HG02610 (cell line): ENCODE data around the gene TRMT10B.

Experiments
- ATAC-seq: cut with Tn5 transposase; IDR thresholded peaks from one replicate; pipeline ENCODE4 v1.9.1; 2021; ENCODE audit warnings: mild to moderate bottlenecking, moderate library complexity; ENCODE audit not compliant: unreplicated experiment

TRMT10B gene, protein sequence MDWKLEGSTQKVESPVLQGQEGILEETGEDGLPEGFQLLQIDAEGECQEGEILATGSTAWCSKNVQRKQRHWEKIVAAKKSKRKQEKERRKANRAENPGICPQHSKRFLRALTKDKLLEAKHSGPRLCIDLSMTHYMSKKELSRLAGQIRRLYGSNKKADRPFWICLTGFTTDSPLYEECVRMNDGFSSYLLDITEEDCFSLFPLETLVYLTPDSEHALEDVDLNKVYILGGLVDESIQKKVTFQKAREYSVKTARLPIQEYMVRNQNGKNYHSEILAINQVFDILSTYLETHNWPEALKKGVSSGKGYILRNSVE

DNA sequence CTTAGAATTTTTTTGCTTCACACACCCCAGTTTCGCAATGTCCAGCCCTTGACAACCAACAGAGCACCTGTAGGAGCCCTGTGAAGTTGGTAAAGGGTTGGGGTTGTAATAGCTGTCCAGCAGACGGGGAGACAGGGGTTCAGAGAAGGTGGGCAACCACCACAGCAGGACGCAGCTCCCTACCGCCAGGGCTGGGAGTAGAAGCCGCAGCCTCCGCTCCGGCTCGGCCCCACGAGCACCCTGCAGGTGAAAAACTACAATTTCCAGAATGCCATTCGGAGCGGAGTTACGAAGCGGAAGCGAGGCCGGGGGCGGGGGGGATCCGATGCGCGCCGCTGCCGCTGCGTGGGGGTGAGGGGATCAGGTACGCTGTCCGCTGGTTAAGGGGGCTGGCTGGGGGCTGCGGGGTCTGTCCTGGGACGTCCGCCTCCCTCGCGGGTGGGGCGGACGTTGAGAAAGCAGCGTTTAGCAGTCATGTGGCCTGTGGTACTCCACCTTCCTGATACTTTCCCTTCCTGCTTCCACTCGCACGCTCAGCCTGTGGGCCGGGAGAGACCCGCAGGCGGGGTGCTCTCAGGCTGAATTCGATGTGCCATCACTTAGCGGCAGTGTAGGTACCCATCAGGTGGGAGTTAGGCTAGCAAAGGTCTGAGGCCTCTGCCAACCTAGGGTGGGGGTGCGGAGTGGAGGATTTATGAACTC lies at the start of gene TRMT10B:
TRMT10B (plus strand) TSS at position 317 of the 702 bp plus-strand sequence. CDS start 8,127 bp downstream, outside the sequence.
- peak; percentile 90 for ATAC-seq

DNA sequence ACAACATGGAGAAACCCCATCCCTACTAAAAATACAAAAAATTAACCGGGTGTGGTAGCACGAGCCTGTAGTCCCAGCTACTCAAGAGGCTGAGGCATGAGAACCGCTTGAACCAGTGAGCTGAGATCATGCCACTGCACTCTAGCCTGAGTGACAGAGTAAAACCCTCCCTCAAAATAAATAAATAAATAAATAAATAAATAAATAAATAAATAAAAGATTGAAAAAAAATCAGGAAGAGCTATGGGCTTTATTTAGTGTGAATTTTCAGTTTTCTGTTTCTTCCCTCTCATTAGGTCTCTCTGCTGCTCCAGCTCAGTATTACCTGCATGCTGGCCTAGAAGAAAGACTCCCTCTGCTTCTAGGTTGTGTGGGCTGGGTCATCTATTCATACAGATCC lies 47.8 kb upstream of the TRMT10B start:
- ATAC-seq, result no peak

DNA sequence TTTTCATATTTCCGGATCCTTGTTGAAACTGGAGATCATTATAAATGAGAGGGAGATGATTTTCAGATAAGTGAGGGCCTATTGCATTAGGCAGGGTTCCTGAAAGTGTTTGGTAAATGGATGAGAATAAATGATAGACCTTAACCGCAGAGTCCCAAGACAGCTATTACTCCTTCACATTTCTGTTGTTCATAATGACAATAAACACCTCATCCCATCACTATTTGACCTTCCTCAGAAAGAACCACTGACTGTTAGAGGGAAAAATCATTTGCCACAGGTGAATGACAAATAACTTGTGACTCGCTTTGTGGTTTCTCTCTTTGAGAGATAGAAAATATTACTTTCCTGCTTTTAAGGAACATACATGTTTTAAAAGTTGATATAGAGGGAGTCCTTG lies 47.3 kb upstream of the TRMT10B start:
- no peak for ATAC-seq

DNA sequence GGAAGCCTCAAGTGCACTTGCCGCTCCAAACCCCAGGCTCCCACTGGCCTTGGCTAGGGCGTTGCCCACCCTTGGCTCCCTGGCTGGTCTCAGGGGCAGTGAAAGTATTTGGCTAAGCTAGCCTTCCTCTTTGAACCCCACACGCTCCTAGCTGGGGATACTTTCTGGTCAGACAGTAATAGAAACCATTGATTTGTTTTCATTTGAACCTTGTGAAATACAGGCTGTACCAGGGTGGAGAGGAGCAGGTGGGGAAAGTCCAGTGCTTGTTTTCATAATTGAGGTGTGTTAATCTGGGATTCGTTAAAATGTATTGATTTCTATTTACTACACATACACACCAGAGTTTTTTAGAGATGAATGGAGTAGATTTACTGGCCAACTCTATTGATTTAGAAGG lies 45.9 kb upstream of the TRMT10B start:
- ATAC-seq, result no peak

DNA sequence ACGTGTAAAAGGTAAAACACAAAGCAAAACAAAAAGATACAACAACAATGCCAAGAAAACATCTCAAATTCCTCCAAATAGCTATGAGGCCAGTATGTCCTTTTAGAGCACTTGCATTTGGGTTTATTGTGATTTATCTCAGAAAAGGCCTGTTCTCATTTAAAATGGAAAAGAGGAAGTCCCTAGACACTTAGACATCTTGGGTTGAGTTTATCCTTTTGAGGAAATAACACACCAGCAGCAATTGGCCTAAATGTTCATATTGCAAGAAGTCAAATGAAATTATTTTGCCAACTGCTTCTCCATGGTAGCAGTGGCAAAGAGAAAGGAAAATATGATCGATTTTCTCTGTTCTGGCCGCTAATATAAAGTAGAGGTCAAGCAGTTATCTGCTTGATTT lies 43.6 kb upstream of the TRMT10B start:
- no peak for ATAC-seq

DNA sequence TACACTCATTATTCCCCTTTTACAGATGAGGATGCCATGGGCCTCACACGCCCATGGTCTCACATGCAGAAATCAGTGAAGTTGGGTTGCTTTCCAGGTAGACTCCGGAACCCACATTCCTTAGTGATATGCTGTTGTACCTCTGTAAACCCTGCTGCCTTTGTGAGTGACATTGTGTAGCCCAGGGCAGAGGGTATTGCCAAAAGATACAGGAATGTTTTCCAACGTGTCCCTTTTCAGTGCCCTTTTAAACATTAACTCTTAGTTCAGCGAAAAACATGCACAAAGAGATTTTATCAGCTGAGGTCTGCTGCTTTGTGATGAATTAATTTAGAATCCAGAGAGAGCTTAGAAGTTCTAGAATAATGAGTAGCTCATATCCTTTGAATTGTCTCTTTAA lies 38.3 kb upstream of the TRMT10B start:
- ATAC-seq, result no peak

DNA sequence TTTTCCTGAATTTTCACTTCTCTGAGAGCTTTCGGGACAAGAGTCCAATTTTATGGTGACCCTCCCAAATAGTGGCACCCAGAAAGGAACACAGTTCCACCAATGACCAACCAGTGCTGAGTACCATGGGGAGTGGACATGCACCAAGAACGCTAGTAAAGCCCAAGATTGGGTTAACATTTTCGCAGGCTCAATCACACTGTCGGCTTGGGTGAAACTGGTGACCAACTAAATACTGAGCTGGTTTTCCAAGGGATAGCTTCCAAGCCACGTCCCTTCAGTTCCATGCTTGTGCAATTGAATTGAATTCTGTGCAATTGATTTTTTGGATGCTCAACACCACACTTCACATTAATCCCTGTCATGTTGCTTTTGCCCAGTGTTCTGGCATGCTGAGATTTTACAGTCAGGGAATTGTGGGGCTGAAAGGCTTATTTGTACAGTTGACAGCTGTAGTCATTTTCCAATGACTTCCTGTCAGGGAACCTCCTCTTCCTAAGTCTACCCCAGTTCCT lies 37.6 kb upstream of the TRMT10B start:
- ATAC-seq, result no peak

DNA sequence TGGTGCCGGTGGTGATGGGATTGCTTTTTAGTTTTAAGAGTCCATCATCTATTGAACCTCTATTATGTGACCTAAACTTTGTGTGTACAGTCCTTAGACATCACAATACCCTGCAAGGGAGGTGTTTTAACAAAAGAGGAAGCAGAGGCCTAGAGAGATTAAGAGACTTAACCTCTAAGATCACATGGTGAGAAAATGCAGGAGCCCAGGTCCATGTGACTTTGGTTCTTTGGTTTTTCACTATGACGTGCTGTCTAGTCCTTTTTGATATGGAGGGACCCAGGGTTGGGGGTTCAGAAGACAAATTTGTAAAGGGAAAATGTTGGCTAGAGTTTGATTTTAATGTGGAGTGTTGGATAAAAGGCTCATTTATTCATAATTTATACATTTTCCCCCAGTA lies 34.1 kb upstream of the TRMT10B start:
- ATAC-seq, result no peak

DNA sequence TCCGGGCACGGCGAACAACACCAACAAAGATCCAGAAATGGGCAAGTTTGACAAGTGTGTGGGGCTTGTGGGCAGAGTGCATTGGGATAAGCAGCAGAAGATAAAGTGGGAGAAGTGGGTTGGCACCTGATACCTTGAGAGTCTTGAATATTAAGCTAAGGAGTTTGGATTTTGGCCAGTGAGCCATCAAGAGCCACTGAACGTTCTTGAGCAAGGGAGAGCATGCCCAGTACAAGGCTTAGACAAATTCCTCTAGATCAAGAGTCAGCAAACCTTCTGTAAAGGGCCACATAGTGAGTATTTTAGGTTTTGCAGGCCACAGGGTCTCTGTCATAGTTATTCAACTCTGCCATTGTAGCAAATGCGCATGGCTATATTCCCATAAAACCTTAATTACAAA lies 26.6 kb upstream of the TRMT10B start:
- no peak for ATAC-seq

DNA sequence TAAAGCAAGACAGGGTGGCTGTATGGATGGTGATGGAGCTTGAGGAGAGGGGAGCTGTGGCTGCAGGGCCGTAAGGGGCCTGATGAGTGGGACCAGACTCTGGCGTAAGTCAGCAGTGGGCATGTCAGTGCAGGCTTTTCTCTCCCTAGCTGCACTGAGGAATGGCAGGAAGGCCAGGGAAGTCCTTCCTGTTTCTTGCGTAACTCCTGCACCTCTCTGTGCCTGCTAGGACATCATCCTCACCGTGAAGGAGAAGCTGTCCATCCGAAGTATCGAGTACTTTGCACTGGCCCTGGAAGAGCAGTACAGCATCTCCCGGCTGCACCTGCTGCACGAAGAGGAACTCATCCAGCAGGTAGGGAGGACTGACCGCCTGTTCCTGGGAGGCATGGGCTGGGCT lies 24.1 kb upstream of the TRMT10B start:
- ATAC-seq, result no peak

DNA sequence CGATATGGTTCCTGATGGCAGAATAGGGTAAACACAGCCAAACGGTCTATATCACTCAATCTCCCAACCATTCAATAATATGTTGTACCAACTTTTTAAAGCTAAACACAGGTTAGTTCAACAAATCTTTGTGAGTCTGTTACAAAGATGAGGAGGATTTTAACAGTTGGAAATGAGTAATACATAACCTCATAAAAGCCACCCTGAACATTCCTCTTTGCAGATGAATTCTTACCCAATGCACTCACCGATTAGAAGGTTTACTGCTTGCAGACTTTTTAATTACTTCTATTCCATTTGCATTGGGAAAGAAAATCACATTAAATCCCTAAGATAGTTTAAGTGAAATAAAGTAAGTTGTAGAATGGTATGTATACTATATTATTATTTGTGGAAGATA lies 23.3 kb upstream of the TRMT10B start:
- no peak for ATAC-seq

DNA sequence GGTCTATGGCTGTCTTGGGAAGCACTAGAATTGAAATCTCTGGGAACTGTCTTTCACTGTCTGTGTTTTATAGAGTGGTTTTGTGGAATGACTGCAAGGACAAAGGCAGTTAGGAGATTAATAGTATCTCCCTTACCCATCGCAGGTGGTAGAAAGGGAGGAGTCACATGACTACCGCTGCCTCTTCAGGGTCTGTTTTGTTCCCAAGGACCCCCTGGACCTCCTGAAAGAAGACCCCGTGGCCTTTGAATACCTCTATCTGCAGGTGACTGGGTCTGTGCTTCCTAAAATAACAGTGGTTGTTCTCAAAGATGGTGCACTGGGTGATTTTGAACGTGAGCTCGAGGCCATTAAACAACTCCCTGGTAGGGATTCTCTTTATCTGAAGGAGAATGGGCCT lies 22.8 kb upstream of the TRMT10B start:
- ATAC-seq, result no peak

DNA sequence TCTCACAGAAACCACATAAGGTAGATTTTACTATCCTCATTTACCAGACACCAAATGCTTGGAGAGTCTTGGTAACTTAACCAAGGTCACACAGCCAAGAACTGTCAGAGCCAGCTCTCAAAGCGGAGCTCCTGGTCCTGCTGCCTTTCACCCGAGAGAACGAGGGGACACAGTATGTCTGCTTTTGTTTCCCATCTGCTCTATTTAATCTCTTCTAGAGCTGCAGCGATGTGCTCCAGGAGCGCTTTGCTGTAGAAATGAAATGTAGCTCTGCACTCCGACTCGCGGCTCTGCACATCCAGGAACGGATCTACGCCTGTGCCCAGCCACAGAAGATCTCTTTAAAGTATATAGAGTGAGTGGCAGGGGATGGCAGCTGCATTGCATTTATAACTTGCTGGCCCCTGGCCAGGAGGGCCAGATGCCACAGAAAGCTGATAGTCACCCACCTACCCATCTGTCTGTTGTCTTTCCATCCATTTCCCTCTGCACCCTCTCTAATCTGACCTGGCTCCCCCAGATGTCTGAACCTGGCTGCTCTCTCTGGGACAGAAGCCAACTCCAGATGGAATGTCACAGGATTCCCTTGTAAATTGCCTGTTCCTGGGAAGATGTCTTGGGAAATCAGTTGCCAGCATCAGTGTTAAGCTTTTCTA lies 21.4 kb upstream of the TRMT10B start:
- ATAC-seq, result no peak

DNA sequence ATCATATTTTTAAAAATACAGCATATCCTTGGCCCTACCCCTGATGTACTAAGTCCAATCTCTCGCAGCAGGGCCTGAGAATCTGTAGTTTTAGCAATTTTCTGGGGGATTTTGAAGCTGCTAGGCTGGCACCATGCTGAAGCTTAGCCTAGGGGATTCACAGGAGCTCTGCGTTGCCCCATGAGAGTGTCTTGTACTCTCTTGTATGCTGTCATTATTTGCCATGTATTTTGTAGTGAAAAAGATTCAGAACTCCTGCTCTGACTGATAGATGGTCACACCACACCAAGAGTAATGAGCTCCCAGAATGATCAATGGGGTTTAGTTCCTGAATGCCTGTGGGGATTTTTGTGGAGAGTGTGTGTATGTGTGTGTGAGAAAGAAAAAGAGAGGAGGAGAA lies 20.7 kb upstream of the TRMT10B start:
- ATAC-seq, result no peak

DNA sequence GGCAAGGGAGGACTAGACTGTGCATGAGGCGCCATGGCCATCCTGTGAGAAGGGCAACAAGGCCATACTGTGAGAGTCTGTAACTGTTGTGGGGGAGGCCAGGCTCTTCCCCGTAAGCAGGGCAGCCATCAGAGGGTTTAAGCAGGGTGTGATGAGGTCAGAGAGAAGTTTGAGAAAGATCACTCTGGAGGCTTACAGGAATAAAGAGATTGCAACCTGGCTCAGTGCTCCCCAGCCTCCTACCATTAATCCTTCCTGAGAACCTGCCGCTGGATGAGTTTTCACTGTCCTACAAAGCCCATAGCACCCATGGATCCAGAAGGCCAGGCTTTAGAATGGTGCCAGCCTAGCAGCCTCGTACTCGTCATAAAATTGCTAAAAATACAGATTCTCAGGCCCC lies 14.4 kb upstream of the TRMT10B start:
- no peak for ATAC-seq

DNA sequence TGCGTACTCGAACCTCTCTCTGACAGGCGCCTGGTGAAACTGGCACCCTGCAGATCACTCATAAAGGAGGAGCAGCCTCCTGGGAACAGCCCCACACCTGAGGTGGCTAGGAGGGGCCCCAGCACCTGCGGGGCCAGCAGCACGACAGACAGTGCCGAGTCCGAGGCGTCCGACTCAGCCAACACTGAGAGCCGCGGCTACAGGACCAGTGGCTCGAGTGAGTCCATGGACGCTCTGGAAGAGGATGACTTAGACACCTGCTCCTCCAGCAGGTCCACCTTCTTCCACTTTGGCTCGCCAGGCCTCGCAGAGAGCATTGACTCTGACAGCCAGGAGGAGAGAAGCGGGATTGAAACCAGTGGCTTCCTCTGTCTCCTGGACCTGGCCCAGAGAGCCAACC lies 13.5 kb upstream of the TRMT10B start:
- no peak for ATAC-seq

DNA sequence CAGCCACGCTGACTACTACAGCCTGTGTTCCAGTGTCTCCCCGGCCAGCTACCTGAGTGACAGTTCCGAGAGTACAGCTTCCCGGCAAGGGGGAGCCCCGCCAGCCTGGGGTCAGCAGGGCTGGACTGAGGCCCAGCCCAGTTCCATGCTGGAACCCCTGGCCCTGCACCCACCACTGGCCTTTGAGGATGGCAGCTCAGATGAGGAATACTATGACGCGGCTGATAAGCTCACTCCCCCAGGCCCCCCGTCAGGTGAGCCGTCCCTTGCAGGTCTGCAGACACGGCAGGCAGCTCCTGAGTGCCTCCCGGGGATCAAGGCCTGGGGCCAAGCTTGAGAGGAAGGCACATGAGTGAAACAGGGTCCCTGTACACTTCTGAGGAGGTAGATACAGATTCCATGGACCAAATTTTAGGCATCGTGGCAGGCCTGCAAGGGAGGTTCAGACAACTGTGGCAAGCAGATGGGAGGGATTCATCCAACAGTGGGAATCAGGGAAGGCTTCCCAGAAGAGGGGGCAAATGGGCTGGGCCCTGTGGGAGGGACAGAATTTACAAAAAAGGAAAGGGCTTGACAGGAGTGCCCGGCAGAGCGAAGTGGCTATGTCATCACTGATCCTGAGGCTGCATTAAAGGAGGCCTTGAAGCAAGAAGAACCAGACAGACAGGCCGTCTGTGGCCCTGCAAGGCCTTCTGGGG lies 12.8 kb upstream of the TRMT10B start:
- no peak for ATAC-seq

DNA sequence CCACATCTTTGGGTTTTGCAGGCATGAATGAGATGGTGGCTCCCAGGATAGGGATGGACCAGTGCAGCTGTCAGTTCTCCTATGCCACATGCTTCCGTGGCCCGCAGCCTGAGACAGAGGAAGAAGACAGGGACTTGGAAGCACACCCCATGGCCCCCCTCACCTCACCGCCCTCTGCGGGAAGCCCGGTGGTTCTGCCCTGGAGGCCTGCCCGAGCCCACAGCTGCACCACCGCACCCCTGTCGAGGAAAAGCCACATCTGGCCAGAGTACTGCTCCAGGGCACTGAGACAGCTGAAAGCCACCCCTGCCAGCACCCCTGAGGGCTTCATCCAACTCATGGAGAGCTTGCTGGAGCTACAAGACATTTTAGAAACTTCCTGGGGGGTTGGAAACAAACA lies 7.6 kb upstream of the TRMT10B start:
- no peak for ATAC-seq

DNA sequence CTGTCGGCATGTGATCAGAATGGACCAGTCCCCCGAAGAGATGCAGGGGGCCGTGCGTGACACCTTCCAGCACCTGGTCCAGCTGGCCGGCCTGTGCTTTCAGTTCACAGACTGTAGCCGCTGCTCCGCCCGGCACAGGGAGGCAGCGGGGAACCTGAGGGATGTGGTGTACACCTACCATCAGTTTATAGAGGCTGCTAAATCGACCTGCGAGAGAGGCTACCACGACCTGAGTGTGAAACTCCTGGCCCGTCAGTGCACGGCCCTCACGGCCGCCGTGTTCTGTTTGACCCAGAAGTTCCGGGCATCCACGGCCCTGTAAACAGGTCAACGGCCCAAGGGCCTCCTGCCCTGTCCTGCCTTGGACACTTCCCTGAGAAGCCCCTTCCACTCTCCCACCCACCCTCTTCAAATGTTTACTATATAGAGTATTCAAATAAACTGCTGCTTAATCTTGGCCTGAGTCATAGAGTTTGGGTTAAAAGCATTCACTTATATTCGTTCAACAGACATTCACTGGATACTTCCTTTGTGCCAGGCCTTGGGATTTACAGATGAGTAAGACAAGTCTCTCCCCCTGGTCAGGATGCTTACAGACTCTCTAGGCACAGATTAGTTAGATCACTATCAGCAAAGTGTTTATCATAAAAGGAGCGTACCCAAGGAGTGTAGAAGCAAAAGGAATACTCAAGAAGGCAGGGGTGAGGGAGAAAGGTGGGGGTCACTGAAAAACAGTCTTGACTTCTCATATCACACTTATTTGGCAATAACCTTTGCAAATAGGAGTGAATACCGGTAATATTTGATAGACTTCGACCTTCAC lies 6.9 kb upstream of the TRMT10B start:
- ATAC-seq, result no peak

DNA sequence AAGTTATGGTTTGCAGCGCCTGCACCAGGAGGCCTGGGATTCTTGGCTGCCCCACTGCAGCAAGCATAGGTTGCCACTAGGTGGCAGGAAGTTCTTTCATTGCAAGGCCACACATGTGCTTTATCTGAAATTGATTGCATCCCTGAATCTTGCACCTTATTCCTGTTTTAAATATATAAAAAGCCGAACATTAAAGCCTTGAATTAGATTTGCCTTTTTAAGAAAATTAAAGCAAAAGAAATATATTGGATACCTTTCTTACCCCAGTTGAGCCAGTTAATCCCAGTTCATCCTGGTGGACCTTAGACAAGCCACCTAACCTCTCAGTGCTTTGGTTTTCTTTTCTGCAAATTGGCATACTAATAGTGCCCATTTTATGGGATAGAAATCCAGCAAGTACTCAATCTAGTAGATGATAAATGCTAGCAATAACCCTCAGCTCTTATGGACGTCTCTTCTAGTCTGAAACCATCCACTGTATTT lies 6.3 kb upstream of the TRMT10B start:
- ATAC-seq, result peak; percentile 84
